CD14-positive monocyte (primary cell): ENCODE results near the gene ZNF827. TPM values are rescaled to one million over a fixed set of nuclear protein-coding genes. Genes with fewer than 3 reads are reported as not detected.

Experiments used
- DNase-seq, 3 donors: peaks; one replicate each; pipeline ENCODE4 v3.0.0-alpha.2; 2011 to 2022
- H2AFZ ChIP-seq: 2 replicates; pipeline ENCODE4 v1.6.0; 2012; ENCODE audit warnings: mild to moderate bottlenecking, low read depth, low read length, inconsistent platforms; ENCODE audit not compliant: insufficient read depth, poor library complexity, severe bottlenecking
- H3K27ac ChIP-seq, 2 donors: 1 replicate in 1 of 2; 2 replicates in 1 of 2; pipeline ENCODE4 v1.5.1; 2012 to 2013; ENCODE audit warnings: low read length in 2 of 2, control low read depth in 1 of 2, inconsistent platforms in 1 of 2, low read depth in 1 of 2, mild to moderate bottlenecking in 1 of 2
- H3K27me3 ChIP-seq, 2 donors: one replicate each; pipeline versions ENCODE4 v1.6.0 to v1.6.1; 2011 to 2013; ENCODE audit warnings: low read length in 2 of 2; ENCODE audit not compliant: control insufficient read depth in 2 of 2, insufficient read depth in 2 of 2
- H3K36me3 ChIP-seq, 2 donors: replicated peaks in 1 of 2; 1 replicate in 1 of 2; 2 replicates in 1 of 2; pipeline versions ENCODE4 v1.5.1 to v1.6.1; 2012 to 2013; ENCODE audit warnings: low read length in 2 of 2, control low read depth in 1 of 2, inconsistent platforms in 1 of 2, mild to moderate bottlenecking in 1 of 2; ENCODE audit not compliant: insufficient read depth in 2 of 2, control insufficient read depth in 1 of 2
- H3K4me1 ChIP-seq, 2 donors: 1 replicate in 1 of 2; 2 replicates in 1 of 2; pipeline versions ENCODE4 v1.5.1 to v1.6.1; 2012 to 2013; ENCODE audit warnings: low read length in 2 of 2, control low read depth in 1 of 2, inconsistent platforms in 1 of 2, mild to moderate bottlenecking in 1 of 2, moderate library complexity in 1 of 2; ENCODE audit not compliant: insufficient read depth in 2 of 2, control insufficient read depth in 1 of 2
- H3K4me2 ChIP-seq: replicated peaks from 2 replicates; pipeline ENCODE3; 2012; ENCODE audit warnings: low read length, moderate library complexity, mild to moderate bottlenecking; ENCODE audit not compliant: poor library complexity, severe bottlenecking; ENCODE audit errors: extremely low read depth
- H3K4me3 ChIP-seq, 3 experiments: fragments of 200-600 bp in 1 of 3; sonication (generic) in 1 of 3; replicated peaks in 1 of 3; 1 replicate in 2 of 3; 2 replicates in 1 of 3; pipeline ENCODE4 v1.5.1; 2011 to 2013; ENCODE audit warnings: low read length in 3 of 3, mild to moderate bottlenecking in 3 of 3, control low read depth in 2 of 3, low read depth in 2 of 3, inconsistent platforms in 1 of 3, moderate library complexity in 1 of 3
- H3K79me2 ChIP-seq: 2 replicates; pipeline ENCODE4 v1.6.0; 2012; ENCODE audit warnings: mild to moderate bottlenecking, control low read depth, inconsistent platforms, low read length, moderate library complexity; ENCODE audit not compliant: insufficient read depth
- H3K9ac ChIP-seq: 2 replicates; pipeline ENCODE4 v1.6.0; 2017; ENCODE audit warnings: low read length, mild to moderate bottlenecking; ENCODE audit not compliant: insufficient read depth, poor library complexity, severe bottlenecking
- H3K9me3 ChIP-seq, 2 donors: replicated peaks in 1 of 2; 1 replicate in 1 of 2; 2 replicates in 1 of 2; pipeline versions ENCODE4 v1.5.1 to v1.6.1; 2012 to 2013; ENCODE audit warnings: low read length in 2 of 2, control low read depth in 1 of 2; ENCODE audit not compliant: control insufficient read depth in 1 of 2, insufficient read depth in 1 of 2
- H4K20me1 ChIP-seq: 2 replicates; pipeline ENCODE4 v1.6.0; 2012; ENCODE audit warnings: mild to moderate bottlenecking, low read length, control low read depth, moderate library complexity; ENCODE audit not compliant: insufficient read depth
- H3K27ac Mint-ChIP-seq, 7 donors: one replicate each; pipeline ENCODE4 v1.8.0; 2020; ENCODE audit warnings: mild to moderate bottlenecking in 7 of 7, mixed read lengths in 7 of 7, moderate library complexity in 6 of 7, inconsistent platforms in 2 of 7
- H3K27me3 Mint-ChIP-seq, 3 donors: one replicate each; pipeline ENCODE4 v1.8.0; 2021 to 2022; ENCODE audit warnings: low read depth in 3 of 3, mild to moderate bottlenecking in 3 of 3, mixed read lengths in 3 of 3, moderate library complexity in 3 of 3, inconsistent platforms in 1 of 3
- H3K36me3 Mint-ChIP-seq, 2 donors: one replicate each; pipeline ENCODE4 v1.8.0; 2020; ENCODE audit warnings: mixed read lengths in 2 of 2, inconsistent platforms in 1 of 2, mild to moderate bottlenecking in 1 of 2
- H3K4me1 Mint-ChIP-seq: one replicate; pipeline ENCODE4 v1.8.0; 2020; ENCODE audit warnings: mild to moderate bottlenecking, mixed read lengths
- H3K4me3 Mint-ChIP-seq, 2 donors: one replicate each; pipeline ENCODE4 v1.8.0; 2020; ENCODE audit warnings: mild to moderate bottlenecking in 2 of 2, mixed read lengths in 2 of 2, moderate library complexity in 1 of 2
- H3K9me3 Mint-ChIP-seq, 7 donors: one replicate each; pipeline ENCODE4 v1.8.0; 2020 to 2022; ENCODE audit warnings: mixed read lengths in 7 of 7, mild to moderate bottlenecking in 6 of 7, moderate library complexity in 6 of 7, inconsistent platforms in 2 of 7
- whole genome bisulfite sequencing: methylation state at CpG from one replicate; pipeline ENCODE4 v1.1.5; 2013; ENCODE audit warnings: missing lambda C conversion rate; ENCODE audit not compliant: insufficient coverage; 5-methylcytosine and 5-hydroxymethylcytosine counted together
- intact Hi-C, 2 donors: fragments of 100-400 bp; cut with micrococcal nuclease; formaldehyde crosslinking; loops; one replicate each; pipeline versions ENCODE4 v1.15.0 to v1.15.1; 2023
- polyA plus RNA-seq, 3 donors: library from polyadenylated mRNA; depleted of rRNA in 1 of 3; unstranded in 2 of 3; stranded (reverse) in 1 of 3; fragments of 300-500 nt in 2 of 3; fragments of >200 nt in 1 of 3; fragmentation: Illumina TruSeq in 2 of 3; gene quantifications; 1 replicate in 2 of 3; 2 replicates in 1 of 3; pipeline ENCODE4 v1.2.3, GENCODE V29; 2012 to 2021
- TF ChIP-seq, protein P1 (sequence below): fragments of 200-600 bp; IDR thresholded peaks from one replicate; pipeline ENCODE4 v1.8.0; 2022; ENCODE audit warnings: antibody characterized with exemption, mild to moderate bottlenecking

Gene ZNF827
- polyA plus RNA-seq, 3 donors, result 0.04 TPM; not detected in 2

GRCh38 chr4:145930592-145930991 lies 8.0 kb downstream of the ZNF827 start:
- peaks cover 4 to 6% of the 10 kb centered on the region in 2 donors for H3K4me1 ChIP-seq
- H3K4me2 ChIP-seq, result no peak overlapping the region
- TF ChIP-seq, protein P1, sequence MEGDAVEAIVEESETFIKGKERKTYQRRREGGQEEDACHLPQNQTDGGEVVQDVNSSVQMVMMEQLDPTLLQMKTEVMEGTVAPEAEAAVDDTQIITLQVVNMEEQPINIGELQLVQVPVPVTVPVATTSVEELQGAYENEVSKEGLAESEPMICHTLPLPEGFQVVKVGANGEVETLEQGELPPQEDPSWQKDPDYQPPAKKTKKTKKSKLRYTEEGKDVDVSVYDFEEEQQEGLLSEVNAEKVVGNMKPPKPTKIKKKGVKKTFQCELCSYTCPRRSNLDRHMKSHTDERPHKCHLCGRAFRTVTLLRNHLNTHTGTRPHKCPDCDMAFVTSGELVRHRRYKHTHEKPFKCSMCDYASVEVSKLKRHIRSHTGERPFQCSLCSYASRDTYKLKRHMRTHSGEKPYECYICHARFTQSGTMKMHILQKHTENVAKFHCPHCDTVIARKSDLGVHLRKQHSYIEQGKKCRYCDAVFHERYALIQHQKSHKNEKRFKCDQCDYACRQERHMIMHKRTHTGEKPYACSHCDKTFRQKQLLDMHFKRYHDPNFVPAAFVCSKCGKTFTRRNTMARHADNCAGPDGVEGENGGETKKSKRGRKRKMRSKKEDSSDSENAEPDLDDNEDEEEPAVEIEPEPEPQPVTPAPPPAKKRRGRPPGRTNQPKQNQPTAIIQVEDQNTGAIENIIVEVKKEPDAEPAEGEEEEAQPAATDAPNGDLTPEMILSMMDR, result no peak
- H3K79me2 ChIP-seq, result no peaks in the 10 kb centered on the region
- no peaks in the 10 kb centered on the region for H3K9me3 ChIP-seq
- peaks cover 0 to 2% of the 10 kb centered on the region in 2 donors for H3K36me3 Mint-ChIP-seq
- peaks cover 0 to 3% (median 0%) of the 10 kb centered on the region in 7 donors for H3K9me3 Mint-ChIP-seq
- peaks cover 17% of the 10 kb centered on the region for H3K4me1 Mint-ChIP-seq
- intact Hi-C loops, result no loop called here
- no peak overlapping the region for H3K27ac ChIP-seq
- DNase-seq, result no peak
- peaks cover 2 to 9% (median 4%) of the 10 kb centered on the region in 3 donors for H3K27me3 Mint-ChIP-seq
- no peak overlapping the region for H2AFZ ChIP-seq
- no peak overlapping the region for H3K4me3 ChIP-seq
- WGBS, result 100% methylated on average over 1 of the region's 8 CpGs
- H4K20me1 ChIP-seq, result no peaks in the 10 kb centered on the region
- no peak overlapping the region for H3K27ac Mint-ChIP-seq
- H3K27me3 ChIP-seq, result peaks cover 0 to 5% of the 10 kb centered on the region in 2 donors
- no peak overlapping the region for H3K4me3 Mint-ChIP-seq
- no peaks in the 10 kb centered on the region for H3K36me3 ChIP-seq
- H3K9ac ChIP-seq, result no peak overlapping the region

DNA sequence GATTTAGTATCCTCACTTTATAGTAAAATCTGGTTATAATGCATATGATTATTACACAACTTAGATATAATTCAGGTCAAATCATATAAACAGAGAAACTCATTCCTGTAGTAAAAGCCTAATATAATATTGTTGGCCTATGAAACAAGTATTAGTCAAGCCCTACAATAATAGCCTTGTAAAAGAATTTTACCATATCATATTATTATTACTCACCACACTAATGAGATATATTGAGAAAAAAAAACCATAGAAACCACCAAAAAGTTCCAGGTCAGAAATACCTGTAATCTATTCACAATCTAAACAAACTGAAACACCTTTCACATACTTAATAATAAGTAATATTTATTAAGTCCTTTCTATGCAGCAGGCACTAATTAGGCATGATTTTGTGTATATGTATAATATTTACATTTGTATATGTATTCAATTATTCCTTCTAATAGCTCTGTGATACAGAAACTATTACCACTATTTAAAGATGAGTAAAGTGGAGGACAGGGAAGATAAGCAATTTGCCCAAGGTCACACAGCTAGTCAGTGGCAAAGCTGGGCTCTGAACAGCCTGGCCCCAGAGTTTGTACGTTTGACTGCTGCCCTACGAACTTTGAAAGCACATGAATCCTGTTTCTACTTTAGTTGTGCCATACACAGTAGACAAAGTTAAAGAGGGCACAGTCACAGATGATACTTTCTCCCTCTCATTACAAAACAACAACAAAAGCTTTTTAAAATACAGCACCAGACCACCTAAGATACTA lies 9.0 kb downstream of the ZNF827 start:
- 100% methylated on average over 2 of the region's 2 CpGs for WGBS
- Histone ChIP-seq H3K9ac (no peak overlapping the region), H3K4me3 (no peak overlapping the region), H3K36me3 (no peaks in the 10 kb centered on the region), H4K20me1 (no peaks in the 10 kb centered on the region), H3K4me1 (no peaks in the 10 kb centered on the region), H3K27ac (no peak overlapping the region), H3K27me3 (no peaks in the 10 kb centered on the region), H2AFZ (no peak overlapping the region), H3K4me2 (no peak overlapping the region), H3K79me2 (no peaks in the 10 kb centered on the region), H3K9me3 (no peaks in the 10 kb centered on the region)
- Mint-ChIP-seq H3K27me3 (peaks cover 0 to 2% (median 0%) of the 10 kb centered on the region in 3 donors), H3K4me1 (peaks cover 7% of the 10 kb centered on the region), H3K27ac (no peak overlapping the region), H3K36me3 (no peaks in the 10 kb centered on the region), H3K9me3 (peaks cover 2 to 9% (median 4%) of the 10 kb centered on the region in 7 donors), H3K4me3 (no peak overlapping the region)
- no peak for DNase-seq
- TF ChIP-seq, protein P1, result no peak
- intact Hi-C loops, result no loop called here
